ENCODE results near the gene ZNF75A.

The ZNF75A gene

DNA sequence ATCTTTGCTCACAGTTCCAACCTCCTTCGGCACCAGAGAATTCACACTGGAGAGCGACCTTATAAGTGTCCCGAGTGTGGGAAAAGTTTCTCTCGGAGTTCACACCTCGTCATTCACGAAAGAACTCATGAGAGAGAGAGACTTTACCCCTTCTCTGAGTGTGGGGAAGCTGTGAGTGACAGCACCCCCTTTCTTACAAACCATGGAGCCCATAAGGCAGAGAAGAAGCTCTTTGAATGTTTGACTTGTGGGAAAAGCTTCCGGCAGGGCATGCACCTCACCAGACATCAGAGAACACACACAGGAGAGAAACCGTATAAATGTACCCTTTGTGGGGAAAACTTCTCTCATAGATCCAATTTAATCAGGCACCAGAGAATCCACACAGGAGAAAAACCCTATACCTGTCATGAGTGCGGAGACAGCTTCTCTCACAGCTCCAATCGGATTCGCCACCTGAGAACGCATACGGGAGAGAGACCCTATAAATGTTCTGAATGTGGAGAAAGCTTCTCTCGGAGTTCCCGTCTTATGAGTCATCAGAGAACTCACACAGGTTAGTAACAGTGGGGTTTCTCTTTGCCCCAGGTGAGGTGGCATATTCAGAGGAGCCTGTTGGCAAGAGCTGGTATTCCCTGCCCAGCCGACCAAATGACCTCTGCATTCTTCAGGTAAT lies 15.2 kb upstream of the ZNF75A start:
- no peak for DNase-seq

DNA sequence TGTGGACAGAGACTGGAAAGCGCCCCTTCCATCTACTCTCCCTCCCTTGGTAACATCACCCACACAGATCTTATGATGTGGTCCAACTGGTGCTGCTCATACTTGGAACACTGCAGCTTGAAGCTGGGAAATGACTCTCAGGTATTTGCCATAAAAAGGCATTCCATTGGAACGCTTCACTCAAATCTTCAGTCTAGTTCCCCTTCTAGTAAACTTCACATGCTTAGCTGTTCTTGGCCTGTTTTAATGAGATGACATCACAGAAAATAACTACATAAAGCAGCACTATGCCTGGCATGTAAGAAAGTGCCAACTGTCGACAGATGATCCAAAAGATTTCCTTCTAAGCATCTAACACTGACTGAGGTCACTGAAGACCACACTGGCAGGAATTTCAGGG lies 12.7 kb upstream of the ZNF75A start:
- no peak for DNase-seq

DNA sequence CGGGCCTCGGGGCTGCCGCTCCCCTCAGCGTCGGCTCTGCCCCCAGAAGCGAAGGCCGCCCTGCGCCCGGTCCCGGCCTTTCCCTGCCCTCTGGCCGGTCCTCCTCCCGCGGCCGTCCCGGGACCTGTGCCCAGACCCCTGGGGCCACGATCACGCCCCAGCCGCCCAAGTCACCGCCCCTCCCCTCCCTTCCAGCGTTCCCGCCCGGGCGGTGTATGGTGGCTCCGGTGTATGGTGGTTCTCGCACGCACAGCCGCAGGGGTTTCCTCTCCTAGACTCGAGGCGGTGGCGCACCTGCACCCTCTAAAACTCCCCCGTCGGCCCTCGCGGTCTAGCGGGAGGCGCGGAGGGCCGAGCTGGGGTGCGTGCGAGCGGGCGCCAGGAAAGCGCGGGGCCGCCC lies 10.1 kb upstream of the ZNF75A start:
- DNase-seq: no peak

- DNase-seq: no peak
These were observed 9.5 kb upstream of the ZNF75A start for GRCh38 chr16:3295783-3296182.

DNA sequence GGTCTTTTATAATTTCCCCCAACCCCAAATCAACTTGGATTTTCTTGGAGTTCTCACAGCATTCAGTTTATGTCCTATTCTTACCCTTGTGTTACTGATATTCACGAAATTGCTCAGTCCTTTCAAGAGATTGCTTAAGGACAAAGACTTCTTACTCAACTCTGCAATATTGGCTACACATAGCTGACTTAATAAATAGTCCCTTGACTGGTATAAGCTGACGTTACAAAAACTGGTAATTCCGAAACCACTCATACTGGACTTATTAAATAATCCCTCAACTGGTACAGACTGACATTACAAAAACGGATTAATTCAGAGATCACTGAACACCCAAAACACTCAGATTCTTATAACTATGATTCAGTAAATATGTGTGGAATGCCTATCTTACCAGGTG lies 927 bp upstream of the ZNF75A start:
- no peak for DNase-seq

DNA sequence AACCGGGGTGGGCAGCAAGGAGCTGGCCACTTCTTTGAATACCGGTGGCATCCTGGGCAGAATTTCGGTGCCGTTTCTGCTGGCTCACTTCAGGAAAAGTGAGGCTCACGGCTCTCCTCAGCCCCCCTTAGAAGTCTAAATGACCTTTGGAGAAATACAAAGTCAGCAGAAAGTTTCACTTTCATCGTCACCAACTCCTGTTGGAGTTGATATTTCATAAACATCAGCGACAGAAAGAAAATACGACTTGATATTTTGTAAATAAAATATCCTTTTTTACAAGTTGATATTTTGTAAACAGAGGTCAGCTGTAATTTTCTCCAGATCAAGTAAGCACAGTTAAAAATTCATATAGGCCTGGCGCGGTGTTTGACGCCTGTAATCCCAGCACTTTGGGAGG lies 781 bp downstream of the ZNF75A start:
- DNase-seq: no peak

DNA sequence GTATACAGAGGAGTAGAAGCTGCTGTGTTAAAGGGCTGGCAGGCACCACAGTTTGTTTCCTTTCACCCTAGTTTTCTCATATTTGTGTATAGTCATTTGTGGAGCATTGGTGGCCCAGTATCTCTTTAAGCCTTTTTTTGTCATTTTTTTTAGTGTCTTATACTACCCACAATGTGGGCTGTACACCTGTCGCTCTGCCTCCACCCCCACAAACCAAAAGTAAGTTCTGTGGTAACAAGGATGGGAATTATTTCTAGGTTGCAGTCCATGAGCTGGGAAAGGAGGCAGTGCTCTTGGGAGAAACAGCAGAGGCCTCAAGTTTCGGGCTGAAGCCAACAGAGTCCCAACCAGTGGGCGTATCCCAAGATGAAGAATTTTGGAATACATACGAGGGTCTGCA lies 6.2 kb downstream of the ZNF75A start:
- no peak for DNase-seq

- DNase-seq: no peak
These were observed 12.2 kb downstream of the ZNF75A start for GRCh38 chr16:3317315-3317999.

- DNase-seq: no peak
These were observed 16.5 kb downstream of the ZNF75A start for GRCh38 chr16:3321816-3322215.

DNA sequence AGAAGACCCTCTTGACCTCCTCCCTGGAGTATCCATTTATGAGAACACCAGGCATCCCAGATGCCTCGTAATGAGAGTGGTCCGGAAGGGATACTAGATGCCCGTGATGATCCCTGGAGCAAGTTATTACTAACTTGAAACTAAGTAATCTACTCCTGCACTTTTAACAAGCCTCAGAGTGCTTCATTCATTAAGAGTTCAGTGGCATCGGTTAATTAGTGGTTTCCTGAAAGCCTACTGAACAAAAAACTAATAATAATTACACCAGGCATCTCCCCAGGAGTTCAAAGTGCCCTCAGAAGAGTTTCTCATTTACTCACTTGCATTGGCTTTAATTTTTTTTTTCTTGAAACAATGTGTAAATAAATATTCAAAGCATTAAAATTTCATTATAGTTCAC lies 22.2 kb downstream of the ZNF75A start:
- DNase-seq: no peak

DNA sequence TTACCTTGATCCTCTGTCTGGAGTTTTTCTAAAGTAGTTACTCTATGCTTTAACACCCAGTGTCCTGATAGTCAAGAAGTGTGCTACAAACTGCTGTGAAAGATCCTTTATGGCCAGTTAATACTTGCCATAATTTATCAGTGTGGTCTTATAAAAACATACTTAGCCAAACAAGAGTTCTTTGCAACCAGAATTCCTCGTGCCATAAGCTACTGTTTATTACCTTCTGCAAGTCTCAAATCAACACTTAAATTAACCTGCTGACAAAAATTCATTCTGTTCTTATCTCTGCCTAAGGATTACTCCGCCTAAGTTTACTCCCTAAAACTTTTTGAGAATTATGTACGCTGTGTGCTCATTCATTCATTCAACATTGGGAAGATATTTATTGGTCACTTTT lies 22.8 kb downstream of the ZNF75A start:
- DNase-seq: no peak

- no peak for DNase-seq
These were observed 23.3 kb downstream of the ZNF75A start for GRCh38 chr16:3328643-3329042.

DNA sequence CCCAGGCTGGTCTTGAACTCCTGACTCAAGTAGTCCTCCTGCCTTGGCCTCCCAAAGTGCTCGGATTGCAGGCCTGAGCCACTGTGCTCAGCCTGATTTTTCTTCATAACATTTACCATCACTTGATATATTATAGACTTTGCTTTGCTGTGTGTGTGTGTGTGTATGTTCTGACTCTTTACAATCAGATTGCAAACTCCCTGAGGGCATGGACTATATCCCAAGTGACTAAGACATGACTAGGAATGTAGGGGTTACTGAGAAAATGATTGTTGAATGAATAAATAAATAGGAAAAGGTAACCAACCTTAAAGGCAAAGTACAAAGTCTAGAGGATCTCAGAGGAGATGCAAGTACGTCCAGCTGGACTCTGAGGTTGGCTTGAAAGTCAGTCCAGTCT lies 40.7 kb downstream of the ZNF75A start:
- no peak for DNase-seq

GRCh38 chr16:3347586-3347985 lies 42.3 kb downstream of the ZNF75A start:
- no peak for DNase-seq

DNA sequence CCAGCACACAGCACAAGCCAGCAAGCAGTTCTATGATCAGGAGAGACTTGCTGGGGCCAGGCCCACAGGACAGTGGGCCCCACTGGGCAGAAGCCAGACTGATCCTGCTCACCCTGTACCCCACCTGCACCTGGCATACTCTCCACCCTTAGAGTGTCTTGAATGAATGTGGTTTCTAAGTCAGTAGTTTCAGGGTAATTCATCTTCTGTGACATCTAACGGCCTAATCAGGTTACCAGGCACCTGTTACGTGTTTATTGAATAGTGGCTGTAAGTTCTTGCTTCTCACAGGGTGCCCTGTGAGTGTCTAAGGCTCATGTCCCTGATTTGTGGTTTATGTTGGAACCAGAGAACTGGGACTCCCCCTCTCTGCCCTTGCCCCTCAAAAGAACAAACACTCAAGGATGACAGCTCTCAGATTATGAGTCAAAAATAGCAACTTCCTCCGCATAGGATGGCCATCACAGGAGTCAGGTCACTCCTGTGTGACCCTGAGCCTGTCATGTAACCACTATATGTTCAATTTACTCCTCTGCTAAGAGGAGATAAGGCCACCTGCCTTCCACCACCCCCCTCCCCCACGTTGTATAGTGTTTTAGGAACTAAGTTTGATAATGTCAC lies 43.4 kb downstream of the ZNF75A start:
- no peak for DNase-seq

- DNase-seq: no peak
These were observed 43.9 kb downstream of the ZNF75A start for GRCh38 chr16:3349175-3349574.

- no peak for DNase-seq
These were observed 50.3 kb downstream of the ZNF75A start, which contains the start of gene OR2C1 for GRCh38 chr16:3355589-3355988. Gene OR2C1 (plus strand): TSS chr16:3355889. CDS start chr16:3355941, 52 bp downstream.

- no peak for DNase-seq
These were observed 50.8 kb downstream of the ZNF75A start for GRCh38 chr16:3356118-3356517.

GRCh38 chr16:3358871-3359270 lies 53.6 kb downstream of the ZNF75A start:
- no peak for DNase-seq

GRCh38 chr16:3362931-3363330 lies 57.6 kb downstream of the ZNF75A start:
- no peak for DNase-seq

- no peak for DNase-seq
These were observed 58.5 kb downstream of the ZNF75A start for GRCh38 chr16:3363793-3364192.

DNA sequence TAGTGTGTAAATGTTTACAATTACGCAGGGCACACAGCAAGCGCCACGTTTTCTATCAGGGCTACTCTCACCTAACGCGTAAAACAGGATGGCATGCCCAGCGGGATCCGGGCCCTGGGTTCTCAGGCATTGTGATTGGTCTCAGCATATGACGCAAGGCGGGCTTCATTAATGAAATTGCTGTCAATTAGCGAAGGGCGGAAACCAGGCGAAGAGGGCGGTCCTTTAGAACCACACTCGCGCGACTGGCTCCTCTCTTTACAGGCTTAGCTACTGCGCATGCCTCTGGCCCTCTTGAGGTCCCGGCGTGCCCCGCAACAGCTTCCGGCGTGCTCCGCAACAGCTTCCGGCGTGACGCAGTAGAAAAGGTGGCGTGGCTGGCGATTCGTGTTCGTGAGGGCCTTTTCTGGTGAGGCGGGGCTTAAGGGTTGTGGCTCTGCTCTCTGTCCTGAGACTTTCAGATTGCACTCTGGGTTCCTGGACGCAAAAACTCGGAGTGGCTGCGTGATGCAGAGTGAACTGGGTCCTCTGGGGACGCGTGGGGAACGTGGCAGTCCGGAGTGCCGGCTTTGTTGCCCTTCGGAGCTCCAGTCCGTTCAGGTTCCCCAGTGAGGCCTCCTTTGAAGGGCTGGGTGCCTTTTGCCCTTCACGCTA lies 59.6 kb downstream of the ZNF75A start:
- DNase-seq: peak; percentile 85

All from retina (tissue), 1 donor.